ENCODE results near the gene TSPAN2. TPM values are rescaled to one million over a fixed set of nuclear protein-coding genes. Genes with fewer than 3 reads are reported as not detected.

TSPAN2 gene
- total RNA-seq, 1 experiment from 2014 or later, result 6.8 TPM

- no peaks in the 10 kb centered on the region for H3K36me3 Mint-ChIP-seq (ENCODE audit: insufficient read depth, unreplicated experiment)
These were observed 30.0 kb downstream of the TSPAN2 start for GRCh38 chr1:115059316-115059715.

GRCh38 chr1:115057661-115058254 is 31.5 kb downstream of the TSPAN2 start:
- CTCF ChIA-PET, result interaction anchor here (0.8 kb wide), 1 partner anchor 16 kb away, joined by 3 read pairs; no protein-coding TSS in a partner anchor
- H3K4me1 ChIP-seq, result peaks cover 24% of the 10 kb centered on the region

More at GRCh38 chr1:115059316-115059715, 30.0 kb downstream of the TSPAN2 start:
- no peaks in the 10 kb centered on the region for H3K36me3 ChIP-seq (ENCODE audit: control insufficient read depth, insufficient read depth, low read length)
- Mint-ChIP-seq H3K9me3 (ENCODE audit: unreplicated experiment) (no peaks in the 10 kb centered on the region), H3K27me3 (ENCODE audit: insufficient read depth, unreplicated experiment) (no peaks in the 10 kb centered on the region), H3K4me1 (ENCODE audit: low read depth, unreplicated experiment) (peaks cover 8% of the 10 kb centered on the region), H3K27ac (ENCODE audit: unreplicated experiment) (no peak overlapping the region), H3K4me3 (ENCODE audit: unreplicated experiment) (no peak overlapping the region)
- POLR2A ChIA-PET, result no interaction called here
- CTCF ChIA-PET, result no interaction called here
- H3K4me3 ChIP-seq (ENCODE audit: low read depth, low read length), result no peak overlapping the region
- intact Hi-C loops (cut with micrococcal nuclease; ENCODE audit: unreplicated experiment), result no loop called here
- TF ChIP-seq CTCF (IDR thresholded peaks at IDR 0.05; ENCODE audit: insufficient read depth in 1 of 2, low read depth in 1 of 2, low read length in 1 of 2, severe bottlenecking in 1 of 2, unreplicated experiment in 1 of 2), result no peak
- peaks cover 24% of the 10 kb centered on the region for H3K4me1 ChIP-seq
- DNase-seq, result no peak
- no peaks in the 10 kb centered on the region for H3K27me3 ChIP-seq (replicated peaks; ENCODE audit: control insufficient read depth, insufficient read depth, low read length)
- no peaks in the 10 kb centered on the region for H3K9me3 ChIP-seq
- no TSS peak for BruUV-seq (replicated peaks)

GRCh38 chr1:115056395-115056798 is 32.9 kb downstream of the TSPAN2 start:
- CTCF ChIA-PET, result no interaction called here
- intact Hi-C loops (cut with micrococcal nuclease; ENCODE audit: unreplicated experiment), result no loop called here
- no peaks in the 10 kb centered on the region for H3K36me3 Mint-ChIP-seq (ENCODE audit: insufficient read depth, unreplicated experiment)
- no peak overlapping the region for H3K4me3 ChIP-seq (ENCODE audit: low read depth, low read length)
- H3K4me1 ChIP-seq, result peaks cover 19% of the 10 kb centered on the region
- no peak overlapping the region for H3K27ac Mint-ChIP-seq (ENCODE audit: unreplicated experiment)
- no peaks in the 10 kb centered on the region for H3K36me3 ChIP-seq (ENCODE audit: control insufficient read depth, insufficient read depth, low read length)
- BruUV-seq (replicated peaks), result no TSS peak
- peaks cover 8% of the 10 kb centered on the region for H3K4me1 Mint-ChIP-seq (ENCODE audit: low read depth, unreplicated experiment)
- H3K27me3 Mint-ChIP-seq (ENCODE audit: insufficient read depth, unreplicated experiment), result no peaks in the 10 kb centered on the region
- no peak overlapping the region for H3K4me3 Mint-ChIP-seq (ENCODE audit: unreplicated experiment)
- TF ChIP-seq CTCF (IDR thresholded peaks at IDR 0.05; ENCODE audit: insufficient read depth in 1 of 2, low read depth in 1 of 2, low read length in 1 of 2, severe bottlenecking in 1 of 2, unreplicated experiment in 1 of 2), result no peak
- H3K9me3 ChIP-seq, result no peaks in the 10 kb centered on the region
- H3K9me3 Mint-ChIP-seq (ENCODE audit: unreplicated experiment), result no peaks in the 10 kb centered on the region
- no peaks in the 10 kb centered on the region for H3K27me3 ChIP-seq (replicated peaks; ENCODE audit: control insufficient read depth, insufficient read depth, low read length)
- DNase-seq, result peak; percentile 38 to 63
- POLR2A ChIA-PET, result no interaction called here

More at GRCh38 chr1:115057661-115058254, 31.5 kb downstream of the TSPAN2 start:
- Histone ChIP-seq H3K4me3 (ENCODE audit: low read depth, low read length) (no peak overlapping the region), H3K9me3 (no peaks in the 10 kb centered on the region), H3K36me3 (ENCODE audit: control insufficient read depth, insufficient read depth, low read length) (no peaks in the 10 kb centered on the region), H3K27me3 (replicated peaks; ENCODE audit: control insufficient read depth, insufficient read depth, low read length) (no peaks in the 10 kb centered on the region)
- no peaks in the 10 kb centered on the region for H3K36me3 Mint-ChIP-seq (ENCODE audit: insufficient read depth, unreplicated experiment)
- BruUV-seq (replicated peaks), result no TSS peak
- H3K27ac Mint-ChIP-seq (ENCODE audit: unreplicated experiment), result no peak overlapping the region
- H3K4me3 Mint-ChIP-seq (ENCODE audit: unreplicated experiment), result no peak overlapping the region
- no peak for TF ChIP-seq CTCF (IDR thresholded peaks at IDR 0.05; ENCODE audit: insufficient read depth in 1 of 2, low read depth in 1 of 2, low read length in 1 of 2, severe bottlenecking in 1 of 2, unreplicated experiment in 1 of 2)
- peaks cover 8% of the 10 kb centered on the region for H3K4me1 Mint-ChIP-seq (ENCODE audit: low read depth, unreplicated experiment)
- no peaks in the 10 kb centered on the region for H3K9me3 Mint-ChIP-seq (ENCODE audit: unreplicated experiment)
- H3K27me3 Mint-ChIP-seq (ENCODE audit: insufficient read depth, unreplicated experiment), result no peaks in the 10 kb centered on the region
- POLR2A ChIA-PET, result no interaction called here
- no peak for DNase-seq
- intact Hi-C loops (cut with micrococcal nuclease; ENCODE audit: unreplicated experiment), result no loop called here
